ENCODE results near the gene TNS1.
A peak's percentile ranks its signal among the peaks of the same experiment; 100 is the strongest.
"Not testable (repeated sequence)": the region's sequence is repeated elsewhere in the genome, so short reads cannot be mapped to it uniquely, and the experiment has no call there.

TNS1 gene

GRCh38 chr2:218041302-218042168, 38.7 kb upstream of the TNS1 start:
- DNase-seq (ENCODE audit: low read depth): no peak
- no peak for TF ChIP-seq CTCF (IDR thresholded peaks at IDR 0.05; ENCODE audit: low read depth, low read length, missing control alignments)
- no peak overlapping the region for H3K4me3 ChIP-seq (ENCODE audit: low read depth, low read length)

GRCh38 chr2:218040883-218041282, 38.1 kb upstream of the TNS1 start:
- TF ChIP-seq CTCF (IDR thresholded peaks at IDR 0.05; ENCODE audit: low read depth, low read length, missing control alignments): no peak
- no peak overlapping the region for H3K4me3 ChIP-seq (ENCODE audit: low read depth, low read length)
- DNase-seq (ENCODE audit: low read depth): no peak

- TF ChIP-seq CTCF (IDR thresholded peaks at IDR 0.05; ENCODE audit: low read depth, low read length, missing control alignments): no peak
- DNase-seq (ENCODE audit: low read depth): no peak
- H3K4me3 ChIP-seq (ENCODE audit: low read depth, low read length): no peak overlapping the region
Measured at GRCh38 chr2:218039171-218039570, 36.4 kb upstream of the TNS1 start.

GRCh38 chr2:218036371-218036770, 33.6 kb upstream of the TNS1 start:
- no peak overlapping the region for H3K4me3 ChIP-seq (ENCODE audit: low read depth, low read length)
- peak; percentile 44 for TF ChIP-seq CTCF (IDR thresholded peaks at IDR 0.05; ENCODE audit: low read depth, low read length, missing control alignments)
- no peak for DNase-seq (ENCODE audit: low read depth)

GRCh38 chr2:218035463-218036100, 32.8 kb upstream of the TNS1 start:
- TF ChIP-seq CTCF (IDR thresholded peaks at IDR 0.05; ENCODE audit: low read depth, low read length, missing control alignments): no peak

GRCh38 chr2:218034497-218035213, 31.9 kb upstream of the TNS1 start:
- peak; percentile 33 for DNase-seq (ENCODE audit: low read depth)
- not testable (repeated sequence) for H3K4me3 ChIP-seq (ENCODE audit: low read depth, low read length)
- peak; percentile 74 for TF ChIP-seq CTCF (IDR thresholded peaks at IDR 0.05; ENCODE audit: low read depth, low read length, missing control alignments)

More at GRCh38 chr2:218035463-218036100, 32.8 kb upstream of the TNS1 start:
- H3K4me3 ChIP-seq (ENCODE audit: low read depth, low read length): no peak overlapping the region
- DNase-seq (ENCODE audit: low read depth): no peak

Data from GM12864 (cell line).